Measurements from ENCODE around the gene EP400. TPM values are rescaled to one million over a fixed set of nuclear protein-coding genes. Genes with fewer than 3 reads are reported as not detected.
A peak's percentile ranks its signal among the peaks of the same experiment; 100 is the strongest.
"Not testable (repeated sequence)": the region's sequence is repeated elsewhere in the genome, so short reads cannot be mapped to it uniquely, and the experiment has no call there.

The EP400 gene
- total RNA-seq, 1 donor, result 20.5 TPM

DNA sequence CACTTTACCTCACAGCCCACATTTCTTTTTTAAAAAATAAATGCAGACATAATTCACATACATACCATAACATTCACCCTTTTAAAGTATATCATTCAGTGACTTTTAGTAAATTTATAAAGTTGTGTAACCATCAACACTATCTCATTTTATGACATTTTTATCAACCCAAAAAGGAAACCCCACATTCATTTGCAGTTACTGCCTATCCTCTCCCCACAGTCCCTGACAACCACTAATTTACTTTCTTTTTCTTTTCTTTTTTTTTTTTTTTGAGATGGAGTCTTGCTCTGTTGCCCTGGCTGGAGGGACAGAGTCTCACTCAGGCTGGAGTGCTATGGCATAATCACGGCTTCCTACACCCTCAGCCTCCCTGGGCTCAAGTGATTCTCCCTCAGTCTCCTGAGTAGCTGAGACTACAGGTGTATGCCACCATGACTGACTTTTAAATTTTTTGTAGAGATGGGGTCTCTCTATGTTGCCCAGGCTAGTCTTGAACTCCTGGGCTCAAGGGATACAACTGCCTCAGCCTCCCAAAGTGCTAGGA lies 1.5 kb upstream of the EP400 start:
- Histone ChIP-seq H3K4me3 (ENCODE audit: low read length) (no peak overlapping the region), H3K4me1 (ENCODE audit: insufficient read depth, low read length) (peaks cover 23% of the 10 kb centered on the region), H3K27me3 (ENCODE audit: insufficient read depth, low read length) (no peaks in the 10 kb centered on the region), H3K9me3 (ENCODE audit: low read depth, low read length) (no peaks in the 10 kb centered on the region)

DNA sequence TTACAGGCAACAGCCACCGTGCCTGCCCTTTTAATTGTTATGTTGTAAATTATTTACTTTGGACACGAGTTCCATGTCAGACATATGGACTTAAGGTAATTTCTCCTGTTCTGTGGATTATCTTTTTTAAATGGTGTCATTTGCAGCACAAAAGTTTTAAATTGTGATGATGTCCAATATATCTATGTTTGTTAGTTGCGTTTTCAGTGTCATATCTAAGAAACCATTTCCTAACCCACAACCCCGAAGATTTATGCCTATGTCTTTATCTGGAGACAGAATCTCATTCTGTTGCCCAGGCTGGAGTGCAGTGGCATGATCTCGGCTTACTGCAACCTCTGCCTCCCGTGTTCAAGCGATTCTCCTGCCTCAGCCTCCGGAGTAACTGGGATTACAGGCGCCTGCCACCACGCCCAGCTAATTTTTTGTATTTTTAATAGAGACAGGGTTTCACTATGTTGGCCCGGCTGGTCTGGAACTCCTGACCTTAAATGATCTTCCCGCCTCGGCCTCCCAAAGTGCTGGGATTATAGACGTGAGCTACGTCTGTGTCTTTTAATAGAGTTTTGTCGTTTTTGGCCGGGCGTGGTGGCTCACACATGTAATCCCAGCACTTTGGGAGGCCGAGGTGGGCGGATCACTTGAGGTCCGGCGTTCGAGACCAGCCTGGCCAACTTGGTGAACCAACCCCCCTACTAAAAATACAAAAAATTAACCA lies 870 bp upstream of the EP400 start:
- Histone ChIP-seq H3K4me1 (ENCODE audit: insufficient read depth, low read length) (peaks cover 23% of the 10 kb centered on the region), H3K4me3 (ENCODE audit: low read length) (peak overlapping the region; percentile 34)
- not testable (repeated sequence) for H3K27me3 ChIP-seq (ENCODE audit: insufficient read depth, low read length); H3K9me3 ChIP-seq (ENCODE audit: low read depth, low read length)

DNA sequence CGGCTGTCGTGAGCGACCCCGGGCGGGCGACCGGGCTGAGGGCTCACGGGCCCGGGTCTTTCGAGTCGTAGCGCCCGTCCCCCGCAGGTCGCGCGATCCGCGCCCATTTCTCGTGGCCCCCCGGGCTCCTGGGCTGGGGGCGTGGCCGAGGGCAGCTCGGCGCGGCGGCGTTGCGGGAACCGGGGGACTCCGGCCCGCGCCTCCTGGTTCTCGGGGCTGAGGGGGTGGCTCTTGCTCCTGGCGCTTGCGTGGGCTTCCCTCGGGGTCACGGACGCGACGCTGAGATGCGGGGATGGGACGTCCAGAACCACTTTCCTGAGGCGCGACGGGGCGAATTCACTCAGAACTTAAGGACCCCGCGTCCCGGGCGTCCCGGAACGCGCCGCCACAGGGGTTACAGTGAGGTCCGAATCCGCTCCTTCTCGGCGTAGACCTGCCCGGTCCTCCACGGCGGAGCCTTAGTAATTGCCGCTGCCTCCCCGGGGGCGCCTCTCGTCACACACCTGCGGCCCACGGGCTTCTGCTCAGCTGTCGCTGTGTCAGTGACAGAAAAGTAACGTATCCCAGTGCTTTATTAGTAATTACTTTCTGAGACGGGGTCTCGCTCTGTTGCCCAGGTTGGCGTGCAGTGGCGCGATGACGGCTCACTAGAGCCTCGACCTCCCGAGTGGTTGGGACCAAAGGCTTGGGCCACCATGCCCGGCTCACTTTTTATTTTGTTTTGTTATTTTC lies 606 bp downstream of the EP400 start:
- Histone ChIP-seq H3K27me3 (ENCODE audit: insufficient read depth, low read length) (no peaks in the 10 kb centered on the region), H3K4me3 (ENCODE audit: low read length) (peak overlapping the region; percentile 83), H3K9me3 (ENCODE audit: low read depth, low read length) (no peaks in the 10 kb centered on the region), H3K4me1 (ENCODE audit: insufficient read depth, low read length) (peaks cover 23% of the 10 kb centered on the region)

DNA sequence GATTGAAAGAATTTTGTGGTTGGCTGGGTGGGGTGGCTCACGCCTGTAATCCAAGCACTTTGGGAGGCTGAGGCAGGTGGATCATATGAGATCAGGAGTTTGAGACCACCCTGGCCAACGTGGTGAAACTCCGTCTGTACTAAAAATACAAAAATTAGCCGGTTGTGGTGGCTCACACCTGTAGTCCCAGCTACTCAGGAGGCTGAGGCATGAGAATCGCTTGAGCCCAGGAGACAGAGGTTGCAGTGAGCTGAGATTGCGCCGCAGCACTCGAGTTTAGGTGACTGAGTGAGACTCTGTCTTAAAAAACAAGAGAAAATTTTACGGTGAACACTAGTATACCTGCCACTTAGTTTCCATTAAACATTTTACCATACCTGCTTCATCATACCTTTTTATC lies 4.1 kb downstream of the EP400 start:
- peaks cover 20% of the 10 kb centered on the region for H3K4me1 ChIP-seq (ENCODE audit: insufficient read depth, low read length)
- not testable (repeated sequence) for H3K27me3 ChIP-seq (ENCODE audit: insufficient read depth, low read length)

DNA sequence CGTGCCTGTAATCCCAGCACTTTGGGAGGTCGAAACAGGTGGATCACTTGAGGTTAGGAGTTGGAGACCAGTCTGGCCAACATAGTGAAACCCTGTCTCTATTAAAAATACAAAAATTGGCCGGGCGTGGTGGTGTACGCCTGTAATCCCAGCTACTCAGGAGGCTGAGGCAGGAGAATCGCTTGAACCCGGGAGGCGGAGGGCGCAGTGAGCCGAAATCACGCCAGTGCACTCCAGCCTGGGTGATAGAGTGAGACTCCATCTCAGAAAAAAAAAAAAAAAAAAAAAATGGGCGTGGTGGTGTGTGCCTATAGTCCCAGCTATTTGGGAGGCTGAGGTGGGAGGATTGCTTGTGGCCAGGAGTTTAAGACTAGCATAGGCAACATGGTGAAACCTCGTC lies 4.7 kb downstream of the EP400 start:
- H3K9me3 ChIP-seq (ENCODE audit: low read depth, low read length); H3K4me3 ChIP-seq (ENCODE audit: low read length); H3K27me3 ChIP-seq (ENCODE audit: insufficient read depth, low read length): not testable (repeated sequence)
- H3K4me1 ChIP-seq (ENCODE audit: insufficient read depth, low read length), result peaks cover 19% of the 10 kb centered on the region

More for the DNA sequence above, 4.1 kb downstream of the EP400 start:
- H3K4me3 ChIP-seq (ENCODE audit: low read length); H3K9me3 ChIP-seq (ENCODE audit: low read depth, low read length): not testable (repeated sequence)

DNA sequence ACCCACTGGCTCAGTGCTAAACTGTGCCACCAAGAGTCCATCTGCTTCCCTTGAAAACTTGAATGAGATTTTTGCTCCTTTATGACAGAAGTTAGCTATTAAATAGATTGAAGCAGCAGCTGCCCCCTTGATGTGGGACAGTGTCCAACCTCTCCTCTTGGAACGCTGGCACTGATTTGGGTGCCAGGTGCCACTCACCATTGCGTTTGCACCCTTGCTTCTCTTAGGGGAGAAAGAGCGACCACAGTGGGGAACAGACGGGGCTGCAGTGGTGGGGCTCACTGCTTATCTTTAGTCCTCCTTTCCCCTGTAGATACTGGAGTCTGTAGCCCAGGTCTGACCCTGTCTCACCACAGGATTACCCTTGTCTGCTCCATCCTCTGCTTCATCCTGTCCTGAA lies 9.4 kb downstream of the EP400 start:
- Histone ChIP-seq H3K4me3 (ENCODE audit: low read length) (no peak overlapping the region), H3K4me1 (ENCODE audit: insufficient read depth, low read length) (peaks cover 8% of the 10 kb centered on the region), H3K27me3 (ENCODE audit: insufficient read depth, low read length) (no peaks in the 10 kb centered on the region), H3K9me3 (ENCODE audit: low read depth, low read length) (no peaks in the 10 kb centered on the region)

DNA sequence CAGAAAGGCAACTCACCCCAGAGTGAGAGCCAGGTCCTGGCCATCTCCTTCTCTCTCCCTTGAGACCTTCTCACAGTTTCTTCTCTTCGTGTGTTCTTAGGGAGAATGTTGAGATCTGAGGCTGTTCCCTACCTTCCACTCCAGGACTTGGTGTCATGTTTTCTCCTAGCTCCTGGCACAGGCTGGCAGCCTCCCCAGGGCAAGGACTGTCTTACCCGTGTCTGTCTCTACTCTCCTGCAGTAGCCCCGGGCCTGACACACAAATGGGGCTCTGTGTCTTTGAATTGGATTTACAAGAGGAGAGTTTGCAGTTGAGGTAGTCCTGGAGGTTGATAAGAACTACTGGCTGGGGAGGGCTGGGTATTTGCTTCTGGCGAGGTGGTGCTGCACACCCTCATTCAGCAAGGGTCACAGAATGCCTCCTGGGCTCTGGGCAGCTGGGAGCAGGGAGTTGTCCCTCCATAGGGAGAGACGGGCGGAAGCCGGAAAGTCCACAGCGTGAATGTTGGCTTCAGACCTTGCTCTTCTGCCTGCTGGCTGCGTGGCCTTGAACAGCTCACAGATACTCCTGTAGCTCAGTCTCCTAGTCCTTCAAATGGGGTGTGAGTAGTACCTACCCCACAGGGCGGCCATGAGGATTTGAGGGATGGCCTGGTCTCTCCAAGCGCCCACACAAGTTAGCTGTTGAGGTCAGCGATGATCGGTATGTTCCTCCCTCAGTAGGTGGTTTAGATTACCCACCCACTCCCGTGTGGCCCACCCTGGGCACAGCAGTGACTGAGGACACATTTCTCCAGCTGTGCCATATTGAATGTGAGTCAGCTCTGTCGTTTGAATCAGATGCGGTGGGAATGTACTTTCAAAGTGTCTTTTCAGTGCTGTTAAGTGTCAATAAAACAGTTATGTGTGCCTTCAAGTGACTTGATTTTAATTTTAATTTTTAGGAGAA lies 10.2 kb downstream of the EP400 start:
- H3K4me3 ChIP-seq (ENCODE audit: low read length), result no peak overlapping the region
- no peaks in the 10 kb centered on the region for H3K9me3 ChIP-seq (ENCODE audit: low read depth, low read length)
- H3K4me1 ChIP-seq (ENCODE audit: insufficient read depth, low read length), result peaks cover 8% of the 10 kb centered on the region

DNA sequence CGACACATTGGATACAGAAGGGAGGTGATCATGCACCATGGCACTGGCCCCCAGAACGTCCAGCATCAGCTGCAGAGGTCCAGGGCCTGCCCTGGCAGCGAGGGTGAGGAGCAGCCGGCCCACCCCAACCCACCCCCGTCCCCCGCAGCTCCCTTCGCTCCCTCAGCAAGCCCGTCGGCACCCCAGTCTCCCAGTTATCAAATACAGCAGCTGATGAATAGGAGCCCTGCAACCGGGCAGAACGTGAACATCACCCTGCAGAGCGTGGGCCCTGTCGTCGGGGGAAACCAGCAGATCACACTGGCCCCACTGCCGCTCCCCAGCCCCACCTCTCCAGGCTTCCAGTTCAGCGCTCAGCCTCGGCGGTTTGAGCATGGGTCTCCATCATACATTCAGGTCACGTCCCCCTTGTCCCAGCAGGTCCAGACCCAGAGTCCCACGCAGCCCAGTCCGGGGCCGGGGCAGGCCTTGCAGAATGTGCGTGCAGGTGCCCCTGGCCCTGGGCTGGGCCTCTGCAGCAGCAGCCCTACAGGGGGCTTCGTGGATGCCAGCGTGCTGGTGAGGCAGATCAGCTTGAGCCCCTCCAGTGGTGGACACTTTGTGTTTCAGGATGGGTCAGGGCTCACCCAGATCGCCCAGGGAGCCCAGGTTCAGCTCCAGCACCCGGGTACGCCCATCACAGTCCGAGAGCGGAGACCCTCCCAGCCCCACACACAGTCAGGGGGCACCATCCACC lies 11.0 kb downstream of the EP400 start:
- H3K27me3 ChIP-seq (ENCODE audit: insufficient read depth, low read length); H3K9me3 ChIP-seq (ENCODE audit: low read depth, low read length); H3K4me3 ChIP-seq (ENCODE audit: low read length); H3K4me1 ChIP-seq (ENCODE audit: insufficient read depth, low read length): not testable (repeated sequence)

More for the DNA sequence above, 10.2 kb downstream of the EP400 start:
- no peaks in the 10 kb centered on the region for H3K27me3 ChIP-seq (ENCODE audit: insufficient read depth, low read length)

DNA sequence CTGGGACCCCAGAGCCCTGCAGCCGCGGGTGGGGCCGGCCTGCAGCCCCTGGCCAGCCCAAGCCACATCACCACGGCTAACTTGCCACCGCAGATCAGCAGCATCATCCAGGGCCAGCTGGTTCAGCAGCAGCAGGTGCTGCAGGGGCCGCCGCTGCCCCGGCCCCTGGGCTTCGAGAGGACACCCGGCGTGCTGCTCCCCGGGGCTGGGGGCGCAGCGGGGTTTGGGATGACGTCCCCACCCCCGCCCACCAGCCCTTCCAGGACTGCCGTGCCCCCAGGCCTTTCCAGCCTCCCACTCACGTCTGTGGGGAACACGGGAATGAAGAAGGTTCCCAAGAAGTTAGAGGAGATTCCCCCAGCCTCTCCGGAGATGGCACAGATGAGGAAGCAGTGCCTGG lies 11.6 kb downstream of the EP400 start:
- H3K4me1 ChIP-seq (ENCODE audit: insufficient read depth, low read length); H3K9me3 ChIP-seq (ENCODE audit: low read depth, low read length); H3K27me3 ChIP-seq (ENCODE audit: insufficient read depth, low read length); H3K4me3 ChIP-seq (ENCODE audit: low read length): not testable (repeated sequence)

DNA sequence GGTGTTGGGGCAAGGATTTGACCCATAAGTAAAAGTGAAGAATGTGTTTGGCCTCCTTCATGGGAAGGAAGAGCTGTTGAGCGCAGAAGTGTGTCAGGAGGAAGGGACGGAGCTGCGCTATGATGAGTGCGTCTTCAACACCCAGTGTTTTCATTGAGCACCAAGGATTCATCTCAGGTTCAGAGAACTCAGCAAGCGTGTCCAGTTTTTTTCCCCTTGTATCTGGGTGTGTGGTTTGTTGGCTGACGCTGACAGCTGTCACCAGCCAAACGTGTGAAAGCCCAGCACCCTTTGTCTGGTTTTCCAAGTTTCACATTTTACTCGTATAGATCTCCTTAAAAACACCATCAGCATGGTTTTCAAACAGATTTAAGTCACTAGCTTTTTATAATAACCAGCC lies 12.3 kb downstream of the EP400 start:
- Histone ChIP-seq H3K27me3 (ENCODE audit: insufficient read depth, low read length) (no peaks in the 10 kb centered on the region), H3K4me1 (ENCODE audit: insufficient read depth, low read length) (peaks cover 8% of the 10 kb centered on the region), H3K9me3 (ENCODE audit: low read depth, low read length) (no peaks in the 10 kb centered on the region), H3K4me3 (ENCODE audit: low read length) (no peak overlapping the region)

DNA sequence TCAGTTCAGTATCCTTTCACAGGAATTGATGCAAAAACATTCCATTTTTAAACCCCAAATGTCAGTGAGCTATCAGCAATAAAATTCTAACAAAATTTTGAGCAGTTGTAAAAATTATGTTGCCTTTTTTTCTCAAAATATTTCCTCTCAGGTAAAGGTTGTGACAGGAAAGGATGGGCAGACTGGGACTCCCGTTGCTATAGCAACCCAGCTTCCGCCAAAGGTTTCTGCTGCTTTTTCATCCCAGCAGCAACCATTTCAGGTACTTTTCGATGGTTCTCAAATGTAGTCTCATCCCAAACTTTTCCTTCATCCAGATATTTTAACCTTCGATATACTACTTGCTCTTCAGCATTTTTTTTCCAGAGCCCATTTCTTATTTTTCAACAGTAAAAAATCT lies 13.6 kb downstream of the EP400 start:
- no peak overlapping the region for H3K4me3 ChIP-seq (ENCODE audit: low read length)
- no peaks in the 10 kb centered on the region for H3K27me3 ChIP-seq (ENCODE audit: insufficient read depth, low read length)
- no peaks in the 10 kb centered on the region for H3K9me3 ChIP-seq (ENCODE audit: low read depth, low read length)
- peaks cover 8% of the 10 kb centered on the region for H3K4me1 ChIP-seq (ENCODE audit: insufficient read depth, low read length)

DNA sequence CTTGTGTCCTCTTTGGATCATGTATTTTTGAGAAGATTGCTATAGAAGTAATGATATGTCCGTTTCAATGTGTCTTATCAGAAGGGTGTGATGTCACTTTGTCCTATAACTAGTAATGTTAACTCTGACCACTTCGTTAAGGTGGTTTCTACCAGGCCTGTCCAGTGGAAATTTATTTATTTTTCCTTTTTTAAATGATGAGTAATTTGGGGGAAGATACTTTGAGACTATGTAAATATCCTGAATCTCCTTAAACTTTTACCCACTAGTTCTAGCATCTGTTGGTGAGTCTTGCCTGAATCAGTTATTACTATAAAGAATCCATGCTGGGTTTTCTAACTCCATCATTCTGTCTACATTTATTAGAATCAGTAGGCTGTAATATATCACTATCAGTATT lies 15.3 kb downstream of the EP400 start:
- no peaks in the 10 kb centered on the region for H3K27me3 ChIP-seq (ENCODE audit: insufficient read depth, low read length)
- H3K9me3 ChIP-seq (ENCODE audit: low read depth, low read length), result no peaks in the 10 kb centered on the region
- H3K4me3 ChIP-seq (ENCODE audit: low read length), result no peak overlapping the region
- H3K4me1 ChIP-seq (ENCODE audit: insufficient read depth, low read length), result peaks cover 3% of the 10 kb centered on the region

DNA sequence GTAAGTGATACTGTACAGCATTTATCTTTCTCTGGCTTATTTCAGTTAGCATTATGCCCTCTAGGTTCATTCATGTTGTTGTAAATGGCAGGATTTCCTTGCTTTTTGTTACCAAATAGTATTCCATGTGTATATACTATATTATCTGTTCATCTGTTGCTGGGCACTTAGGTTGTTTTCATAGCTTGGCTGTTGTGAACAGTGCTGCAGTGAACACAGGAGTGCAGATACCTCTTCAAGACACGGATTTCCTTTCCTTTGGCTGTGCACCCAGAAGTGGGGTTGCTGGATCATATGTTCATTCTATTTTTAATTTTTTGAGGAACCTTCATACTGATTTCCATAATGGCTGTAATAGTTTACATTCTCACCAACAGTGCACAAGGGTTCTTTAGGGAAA lies 21.5 kb downstream of the EP400 start:
- Histone ChIP-seq H3K4me3 (ENCODE audit: low read length) (no peak overlapping the region), H3K27me3 (ENCODE audit: insufficient read depth, low read length) (no peaks in the 10 kb centered on the region), H3K4me1 (ENCODE audit: insufficient read depth, low read length) (peaks cover 6% of the 10 kb centered on the region), H3K9me3 (ENCODE audit: low read depth, low read length) (no peaks in the 10 kb centered on the region)

DNA sequence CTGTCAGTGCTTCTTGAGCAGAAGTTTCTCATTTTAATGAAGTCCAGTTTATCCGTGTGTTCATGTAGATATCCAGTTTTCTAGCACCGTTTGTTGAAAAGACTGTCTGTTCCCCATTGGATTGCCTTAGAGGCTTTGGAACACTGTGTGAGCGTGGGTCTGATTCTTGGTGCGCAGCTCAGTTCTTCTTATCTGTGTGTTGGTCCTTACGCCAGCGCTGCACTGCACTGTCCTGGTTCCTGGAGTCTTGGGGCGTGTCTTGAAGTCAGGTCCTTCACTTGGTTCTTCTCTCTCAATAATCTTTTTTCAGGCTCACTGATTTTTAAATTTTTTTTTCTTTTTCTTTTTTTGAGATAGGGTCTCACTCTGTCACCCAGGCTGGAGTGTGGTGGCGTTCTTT lies 25.5 kb downstream of the EP400 start:
- Histone ChIP-seq H3K4me3 (ENCODE audit: low read length) (no peak overlapping the region), H3K4me1 (ENCODE audit: insufficient read depth, low read length) (peaks cover 6% of the 10 kb centered on the region), H3K9me3 (ENCODE audit: low read depth, low read length) (no peaks in the 10 kb centered on the region), H3K27me3 (ENCODE audit: insufficient read depth, low read length) (no peaks in the 10 kb centered on the region)

Measured in mononuclear cell (primary cell).